GM23338 (cell line): ENCODE data around the gene ANO1. TPM values are rescaled to one million over a fixed set of nuclear protein-coding genes. Genes with fewer than 3 reads are reported as not detected.

Source experiments
- ATAC-seq: fragments of 200-7000 bp; cut with Tn5 transposase; 3 replicates; pipeline ENCODE4 v1.9.1; 2020
- DNase-seq: peaks from one replicate; pipeline ENCODE4 v3.0.0-alpha.2; 2015; ENCODE audit warnings: low spot score
- H2AFZ ChIP-seq: fragments of 200-600 bp; sonication (generic); 2 replicates; pipeline ENCODE4 v1.8.0; 2016; ENCODE audit warnings: antibody characterized with exemption, mild to moderate bottlenecking, moderate library complexity
- H3F3A ChIP-seq: fragments of 200-600 bp; sonication (generic); replicated peaks from 2 replicates; pipeline ENCODE4 v1.8.0; 2017; ENCODE audit warnings: antibody characterized with exemption, mixed run types, low read depth
- H3K27ac ChIP-seq: fragments of 200-600 bp; sonication (generic); 2 replicates; pipeline ENCODE4 v1.6.1; 2016; ENCODE audit warnings: low read depth
- H3K27me3 ChIP-seq: fragments of 200-600 bp; sonication (generic); 2 replicates; pipeline ENCODE4 v1.8.0; 2016; ENCODE audit warnings: mild to moderate bottlenecking, mixed run types, moderate library complexity; ENCODE audit not compliant: insufficient read depth
- H3K36me3 ChIP-seq: fragments of 200-600 bp; sonication (generic); 2 replicates; pipeline ENCODE4 v1.8.0; 2016; ENCODE audit warnings: mild to moderate bottlenecking; ENCODE audit not compliant: insufficient read depth
- H3K4me1 ChIP-seq: fragments of 200-600 bp; sonication (generic); 2 replicates; pipeline ENCODE4 v1.8.0; 2016; ENCODE audit warnings: mild to moderate bottlenecking, moderate library complexity; ENCODE audit not compliant: insufficient read depth
- H3K4me2 ChIP-seq: fragments of 200-600 bp; sonication (generic); 2 replicates; pipeline ENCODE4 v1.7.1; 2017; ENCODE audit warnings: mixed run types
- H3K4me3 ChIP-seq: fragments of 200-600 bp; sonication (generic); 2 replicates; pipeline ENCODE4 v1.6.1; 2016; ENCODE audit warnings: mixed run types
- H3K79me2 ChIP-seq: fragments of 200-600 bp; sonication (generic); replicated peaks from 2 replicates; pipeline ENCODE4 v1.8.0; 2017; ENCODE audit warnings: mild to moderate bottlenecking; ENCODE audit not compliant: insufficient read depth
- H3K9me2 ChIP-seq: fragments of 200-600 bp; sonication (generic); 2 replicates; pipeline ENCODE4 v1.8.0; 2017; ENCODE audit not compliant: insufficient read depth
- H4K20me1 ChIP-seq: fragments of 200-600 bp; sonication (generic); replicated peaks from 2 replicates; pipeline ENCODE4 v1.8.0; 2017; ENCODE audit warnings: mild to moderate bottlenecking; ENCODE audit not compliant: insufficient read depth
- H3K27ac Mint-ChIP-seq: 2 replicates; pipeline ENCODE4 v1.8.0; 2020; ENCODE audit warnings: inconsistent platforms, mild to moderate bottlenecking, moderate library complexity, mixed read lengths
- H3K27me3 Mint-ChIP-seq: 3 replicates; pipeline ENCODE4 v1.8.0; 2022; ENCODE audit warnings: low read depth, mild to moderate bottlenecking, moderate library complexity, mixed read lengths, inconsistent platforms; ENCODE audit not compliant: insufficient read depth, poor library complexity
- H3K36me3 Mint-ChIP-seq: 3 replicates; pipeline ENCODE4 v1.8.0; 2021; ENCODE audit warnings: low read depth, mild to moderate bottlenecking, inconsistent platforms, moderate library complexity, mixed read lengths
- H3K4me1 Mint-ChIP-seq: 3 replicates; pipeline ENCODE4 v1.8.0; 2020; ENCODE audit warnings: mild to moderate bottlenecking, inconsistent platforms, mixed read lengths
- H3K4me3 Mint-ChIP-seq: 3 replicates; pipeline ENCODE4 v1.8.0; 2021; ENCODE audit warnings: moderate library complexity, mild to moderate bottlenecking, inconsistent platforms, mixed read lengths
- H3K9me3 Mint-ChIP-seq: 3 replicates; pipeline ENCODE4 v1.8.0; 2020; ENCODE audit warnings: moderate library complexity, mild to moderate bottlenecking, inconsistent platforms, mixed read lengths
- CREB1 ChIP-seq: fragments of 250-450 bp; sonication (Bioruptor Pico); IDR thresholded peaks from 2 replicates; pipeline ENCODE4 v1.5.0; 2020; ENCODE audit warnings: low read depth, mild to moderate bottlenecking, moderate library complexity
- EZH2 ChIP-seq: fragments of 200-600 bp; sonication (generic); IDR thresholded peaks from one replicate; pipeline ENCODE4 v1.8.0; 2017; ENCODE audit warnings: antibody characterized with exemption, mild to moderate bottlenecking, low read depth; ENCODE audit not compliant: unreplicated experiment
- EZH2phosphoT487 ChIP-seq: fragments of 200-600 bp; sonication (generic); IDR thresholded peaks from one replicate; pipeline ENCODE4 v1.8.1; 2018; ENCODE audit warnings: antibody characterized with exemption; ENCODE audit not compliant: unreplicated experiment
- JUNB ChIP-seq: IDR thresholded peaks from one replicate; pipeline ENCODE4 v1.6.1; 2016; ENCODE audit warnings: antibody characterized with exemption; ENCODE audit not compliant: unreplicated experiment
- NANOG ChIP-seq: IDR thresholded peaks from 2 replicates; pipeline ENCODE4 v1.6.1; 2016; ENCODE audit warnings: antibody characterized with exemption, borderline replicate concordance
- POLR2AphosphoS5 ChIP-seq: IDR thresholded peaks from 2 replicates; pipeline ENCODE4 v1.6.1; 2016; ENCODE audit warnings: antibody characterized with exemption, low read depth
- STAT1 ChIP-seq: IDR thresholded peaks from one replicate; pipeline ENCODE4 v1.6.1; 2016; ENCODE audit warnings: antibody characterized with exemption; ENCODE audit not compliant: unreplicated experiment
- ZNF331 ChIP-seq: fragments of 250-450 bp; sonication (Bioruptor Pico); IDR thresholded peaks from 2 replicates; pipeline ENCODE4 v1.5.0; 2020; ENCODE audit warnings: low read depth, mild to moderate bottlenecking, moderate library complexity
- polyA plus RNA-seq: library from polyadenylated mRNA; unstranded; fragments of >200 nt; fragmentation: Nextera tagmentation; extraction: Ambion mirVana; gene quantifications from 2 replicates; pipeline ENCODE4 v1.2.1, GENCODE V29; 2016
- total RNA-seq: library from RNA; depleted of rRNA; stranded (reverse); fragments of >200 nt; shearing (Covaris generic); gene quantifications from 2 replicates; pipeline ENCODE4 v1.2.3, GENCODE V29; 2014
- TF ChIP-seq, protein P1 (sequence below), 2 experiments: fragments of 200-600 bp in 1 of 2; sonication (generic) in 1 of 2; conservative IDR thresholded peaks; 2 replicates each; pipeline versions ENCODE4 v1.5.1 to v1.6.1; 2016 to 2017; ENCODE audit warnings: antibody characterized with exemption in 2 of 2, low read depth in 2 of 2, mild to moderate bottlenecking in 2 of 2, moderate library complexity in 1 of 2
- TF ChIP-seq, protein P2 (sequence below): fragments of 250-450 bp; sonication (Bioruptor Pico); IDR thresholded peaks from 2 replicates; pipeline ENCODE4 v1.5.0; 2020; ENCODE audit warnings: mild to moderate bottlenecking, moderate library complexity
- TF ChIP-seq, protein P3 (sequence below): IDR thresholded peaks from one replicate; pipeline ENCODE4 v1.6.1; 2018; ENCODE audit warnings: antibody characterized with exemption; ENCODE audit not compliant: unreplicated experiment

The ANO1 gene
- total and polyA plus RNA-seq, 2 experiments from 2014 or later = 1.4 to 3.4 TPM

DNA sequence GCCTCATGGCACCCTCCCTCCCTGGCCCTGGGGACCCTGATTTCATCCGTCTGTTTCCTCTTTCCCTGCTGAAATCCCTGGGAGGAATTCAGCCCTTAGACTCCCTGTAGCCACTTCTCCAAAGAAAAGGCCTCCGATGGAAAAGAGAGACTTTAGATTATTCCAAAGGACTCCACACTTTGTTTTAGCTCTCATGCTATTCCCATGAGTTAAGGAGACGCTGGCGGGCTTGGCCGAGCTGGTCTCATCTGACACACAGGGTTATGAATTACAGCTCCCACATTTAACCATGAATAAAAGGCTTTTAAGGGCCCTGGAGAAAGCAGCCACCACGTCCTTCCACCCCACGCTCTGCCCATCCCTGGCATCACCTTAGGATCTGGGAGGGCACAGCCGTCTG is 57.0 kb downstream of the ANO1 start:
- Mint-ChIP-seq H3K9me3 (no peaks in the 10 kb centered on the region), H3K27me3 (peaks cover 6% of the 10 kb centered on the region), H3K4me1 (peaks cover 8% of the 10 kb centered on the region), H3K27ac (no peak overlapping the region), H3K36me3 (no peaks in the 10 kb centered on the region), H3K4me3 (no peak overlapping the region)
- ATAC-seq (no peak), DNase-seq (no peak)
- H3K79me2 ChIP-seq = no peaks in the 10 kb centered on the region
- no peak for TF ChIP-seq ZNF331
- H3K27ac ChIP-seq = no peak overlapping the region
- H2AFZ ChIP-seq = peak overlapping the region; percentile 38; the same call in 1 of the 2 replicates
- no peaks in the 10 kb centered on the region for H3K27me3 ChIP-seq
- H3F3A ChIP-seq = no peaks in the 10 kb centered on the region
- no peak overlapping the region for H3K4me3 ChIP-seq
- 0 out of 2 replicates have a peak, but pooled peaks cover 3% of the 10 kb centered on the region for H3K4me1 ChIP-seq
- no peak overlapping the region for H3K4me2 ChIP-seq
- H3K9me2 ChIP-seq = no peaks in the 10 kb centered on the region
- no peaks in the 10 kb centered on the region for H4K20me1 ChIP-seq
- H3K36me3 ChIP-seq = no peaks in the 10 kb centered on the region

DNA sequence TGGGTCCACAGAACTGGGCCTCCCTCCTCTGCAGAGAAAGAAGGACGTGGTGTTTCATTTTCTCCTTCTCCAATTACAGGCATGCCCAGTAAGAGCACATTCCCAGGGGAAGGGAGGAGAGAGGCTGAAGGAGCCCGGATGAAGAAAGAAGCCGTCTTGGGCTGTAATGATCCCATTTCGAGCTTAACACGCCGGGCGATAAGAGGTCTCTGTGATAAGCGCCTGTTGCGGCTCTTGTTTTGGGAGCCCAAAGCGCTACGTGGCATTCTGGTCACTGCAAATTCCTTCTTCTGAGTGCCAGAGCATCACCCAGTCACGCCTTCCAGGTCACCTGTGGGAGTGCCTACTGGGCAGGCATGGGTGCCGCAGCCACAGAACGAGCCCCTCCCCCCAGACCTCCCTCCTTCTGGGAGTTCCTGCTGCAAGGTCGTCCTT is 57.5 kb downstream of the ANO1 start:
- Histone ChIP-seq H3F3A (no peaks in the 10 kb centered on the region), H3K4me3 (no peak overlapping the region), H4K20me1 (no peaks in the 10 kb centered on the region), H2AFZ (peak overlapping the region; percentile 38; the same call in 1 of the 2 replicates), H3K4me1 (0 out of 2 replicates have a peak, but pooled peaks cover 3% of the 10 kb centered on the region), H3K36me3 (no peaks in the 10 kb centered on the region), H3K27ac (no peak overlapping the region), H3K79me2 (no peaks in the 10 kb centered on the region), H3K27me3 (no peaks in the 10 kb centered on the region), H3K9me2 (no peaks in the 10 kb centered on the region), H3K4me2 (no peak overlapping the region)
- Mint-ChIP-seq H3K27ac (no peak overlapping the region), H3K9me3 (no peaks in the 10 kb centered on the region), H3K36me3 (no peaks in the 10 kb centered on the region), H3K4me3 (no peak overlapping the region), H3K27me3 (peaks cover 8% of the 10 kb centered on the region), H3K4me1 (peaks cover 12% of the 10 kb centered on the region)
- peak; percentile 12; the same call in 1 of the 3 replicates for ATAC-seq
- no peak for DNase-seq
- no peak for TF ChIP-seq ZNF331
- TF ChIP-seq, protein P1, sequence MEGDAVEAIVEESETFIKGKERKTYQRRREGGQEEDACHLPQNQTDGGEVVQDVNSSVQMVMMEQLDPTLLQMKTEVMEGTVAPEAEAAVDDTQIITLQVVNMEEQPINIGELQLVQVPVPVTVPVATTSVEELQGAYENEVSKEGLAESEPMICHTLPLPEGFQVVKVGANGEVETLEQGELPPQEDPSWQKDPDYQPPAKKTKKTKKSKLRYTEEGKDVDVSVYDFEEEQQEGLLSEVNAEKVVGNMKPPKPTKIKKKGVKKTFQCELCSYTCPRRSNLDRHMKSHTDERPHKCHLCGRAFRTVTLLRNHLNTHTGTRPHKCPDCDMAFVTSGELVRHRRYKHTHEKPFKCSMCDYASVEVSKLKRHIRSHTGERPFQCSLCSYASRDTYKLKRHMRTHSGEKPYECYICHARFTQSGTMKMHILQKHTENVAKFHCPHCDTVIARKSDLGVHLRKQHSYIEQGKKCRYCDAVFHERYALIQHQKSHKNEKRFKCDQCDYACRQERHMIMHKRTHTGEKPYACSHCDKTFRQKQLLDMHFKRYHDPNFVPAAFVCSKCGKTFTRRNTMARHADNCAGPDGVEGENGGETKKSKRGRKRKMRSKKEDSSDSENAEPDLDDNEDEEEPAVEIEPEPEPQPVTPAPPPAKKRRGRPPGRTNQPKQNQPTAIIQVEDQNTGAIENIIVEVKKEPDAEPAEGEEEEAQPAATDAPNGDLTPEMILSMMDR (conservative IDR thresholded peaks at IDR 0.05; ENCODE audit: low read depth in 2 of 2) = no peak
- TF ChIP-seq NANOG = no peak
- TF ChIP-seq CREB1 (CRISPR knock-in tag) = no peak
- no peak for TF ChIP-seq EZH2phosphoT487
- TF ChIP-seq JUNB = no peak
- TF ChIP-seq, protein P2, sequence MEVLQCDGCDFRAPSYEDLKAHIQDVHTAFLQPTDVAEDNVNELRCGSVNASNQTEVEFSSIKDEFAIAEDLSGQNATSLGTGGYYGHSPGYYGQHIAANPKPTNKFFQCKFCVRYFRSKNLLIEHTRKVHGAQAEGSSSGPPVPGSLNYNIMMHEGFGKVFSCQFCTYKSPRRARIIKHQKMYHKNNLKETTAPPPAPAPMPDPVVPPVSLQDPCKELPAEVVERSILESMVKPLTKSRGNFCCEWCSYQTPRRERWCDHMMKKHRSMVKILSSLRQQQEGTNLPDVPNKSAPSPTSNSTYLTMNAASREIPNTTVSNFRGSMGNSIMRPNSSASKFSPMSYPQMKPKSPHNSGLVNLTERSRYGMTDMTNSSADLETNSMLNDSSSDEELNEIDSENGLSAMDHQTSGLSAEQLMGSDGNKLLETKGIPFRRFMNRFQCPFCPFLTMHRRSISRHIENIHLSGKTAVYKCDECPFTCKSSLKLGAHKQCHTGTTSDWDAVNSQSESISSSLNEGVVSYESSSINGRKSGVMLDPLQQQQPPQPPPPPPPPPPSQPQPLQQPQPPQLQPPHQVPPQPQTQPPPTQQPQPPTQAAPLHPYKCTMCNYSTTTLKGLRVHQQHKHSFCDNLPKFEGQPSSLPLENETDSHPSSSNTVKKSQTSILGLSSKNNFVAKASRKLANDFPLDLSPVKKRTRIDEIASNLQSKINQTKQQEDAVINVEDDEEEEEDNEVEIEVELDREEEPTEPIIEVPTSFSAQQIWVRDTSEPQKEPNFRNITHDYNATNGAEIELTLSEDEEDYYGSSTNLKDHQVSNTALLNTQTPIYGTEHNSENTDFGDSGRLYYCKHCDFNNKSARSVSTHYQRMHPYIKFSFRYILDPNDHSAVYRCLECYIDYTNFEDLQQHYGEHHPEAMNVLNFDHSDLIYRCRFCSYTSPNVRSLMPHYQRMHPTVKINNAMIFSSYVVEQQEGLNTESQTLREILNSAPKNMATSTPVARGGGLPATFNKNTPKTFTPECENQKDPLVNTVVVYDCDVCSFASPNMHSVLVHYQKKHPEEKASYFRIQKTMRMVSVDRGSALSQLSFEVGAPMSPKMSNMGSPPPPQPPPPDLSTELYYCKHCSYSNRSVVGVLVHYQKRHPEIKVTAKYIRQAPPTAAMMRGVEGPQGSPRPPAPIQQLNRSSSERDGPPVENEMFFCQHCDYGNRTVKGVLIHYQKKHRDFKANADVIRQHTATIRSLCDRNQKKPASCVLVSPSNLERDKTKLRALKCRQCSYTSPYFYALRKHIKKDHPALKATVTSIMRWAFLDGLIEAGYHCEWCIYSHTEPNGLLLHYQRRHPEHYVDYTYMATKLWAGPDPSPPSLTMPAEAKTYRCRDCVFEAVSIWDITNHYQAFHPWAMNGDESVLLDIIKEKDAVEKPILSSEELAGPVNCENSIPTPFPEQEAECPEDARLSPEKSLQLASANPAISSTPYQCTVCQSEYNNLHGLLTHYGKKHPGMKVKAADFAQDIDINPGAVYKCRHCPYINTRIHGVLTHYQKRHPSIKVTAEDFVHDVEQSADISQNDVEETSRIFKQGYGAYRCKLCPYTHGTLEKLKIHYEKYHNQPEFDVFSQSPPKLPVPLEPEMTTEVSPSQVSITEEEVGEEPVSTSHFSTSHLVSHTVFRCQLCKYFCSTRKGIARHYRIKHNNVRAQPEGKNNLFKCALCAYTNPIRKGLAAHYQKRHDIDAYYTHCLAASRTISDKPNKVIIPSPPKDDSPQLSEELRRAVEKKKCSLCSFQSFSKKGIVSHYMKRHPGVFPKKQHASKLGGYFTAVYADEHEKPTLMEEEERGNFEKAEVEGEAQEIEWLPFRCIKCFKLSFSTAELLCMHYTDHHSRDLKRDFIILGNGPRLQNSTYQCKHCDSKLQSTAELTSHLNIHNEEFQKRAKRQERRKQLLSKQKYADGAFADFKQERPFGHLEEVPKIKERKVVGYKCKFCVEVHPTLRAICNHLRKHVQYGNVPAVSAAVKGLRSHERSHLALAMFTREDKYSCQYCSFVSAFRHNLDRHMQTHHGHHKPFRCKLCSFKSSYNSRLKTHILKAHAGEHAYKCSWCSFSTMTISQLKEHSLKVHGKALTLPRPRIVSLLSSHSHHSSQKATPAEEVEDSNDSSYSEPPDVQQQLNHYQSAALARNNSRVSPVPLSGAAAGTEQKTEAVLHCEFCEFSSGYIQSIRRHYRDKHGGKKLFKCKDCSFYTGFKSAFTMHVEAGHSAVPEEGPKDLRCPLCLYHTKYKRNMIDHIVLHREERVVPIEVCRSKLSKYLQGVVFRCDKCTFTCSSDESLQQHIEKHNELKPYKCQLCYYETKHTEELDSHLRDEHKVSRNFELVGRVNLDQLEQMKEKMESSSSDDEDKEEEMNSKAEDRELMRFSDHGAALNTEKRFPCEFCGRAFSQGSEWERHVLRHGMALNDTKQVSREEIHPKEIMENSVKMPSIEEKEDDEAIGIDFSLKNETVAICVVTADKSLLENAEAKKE (CRISPR knock-in tag) = no peak
- no peak for TF ChIP-seq STAT1
- TF ChIP-seq, protein P3, sequence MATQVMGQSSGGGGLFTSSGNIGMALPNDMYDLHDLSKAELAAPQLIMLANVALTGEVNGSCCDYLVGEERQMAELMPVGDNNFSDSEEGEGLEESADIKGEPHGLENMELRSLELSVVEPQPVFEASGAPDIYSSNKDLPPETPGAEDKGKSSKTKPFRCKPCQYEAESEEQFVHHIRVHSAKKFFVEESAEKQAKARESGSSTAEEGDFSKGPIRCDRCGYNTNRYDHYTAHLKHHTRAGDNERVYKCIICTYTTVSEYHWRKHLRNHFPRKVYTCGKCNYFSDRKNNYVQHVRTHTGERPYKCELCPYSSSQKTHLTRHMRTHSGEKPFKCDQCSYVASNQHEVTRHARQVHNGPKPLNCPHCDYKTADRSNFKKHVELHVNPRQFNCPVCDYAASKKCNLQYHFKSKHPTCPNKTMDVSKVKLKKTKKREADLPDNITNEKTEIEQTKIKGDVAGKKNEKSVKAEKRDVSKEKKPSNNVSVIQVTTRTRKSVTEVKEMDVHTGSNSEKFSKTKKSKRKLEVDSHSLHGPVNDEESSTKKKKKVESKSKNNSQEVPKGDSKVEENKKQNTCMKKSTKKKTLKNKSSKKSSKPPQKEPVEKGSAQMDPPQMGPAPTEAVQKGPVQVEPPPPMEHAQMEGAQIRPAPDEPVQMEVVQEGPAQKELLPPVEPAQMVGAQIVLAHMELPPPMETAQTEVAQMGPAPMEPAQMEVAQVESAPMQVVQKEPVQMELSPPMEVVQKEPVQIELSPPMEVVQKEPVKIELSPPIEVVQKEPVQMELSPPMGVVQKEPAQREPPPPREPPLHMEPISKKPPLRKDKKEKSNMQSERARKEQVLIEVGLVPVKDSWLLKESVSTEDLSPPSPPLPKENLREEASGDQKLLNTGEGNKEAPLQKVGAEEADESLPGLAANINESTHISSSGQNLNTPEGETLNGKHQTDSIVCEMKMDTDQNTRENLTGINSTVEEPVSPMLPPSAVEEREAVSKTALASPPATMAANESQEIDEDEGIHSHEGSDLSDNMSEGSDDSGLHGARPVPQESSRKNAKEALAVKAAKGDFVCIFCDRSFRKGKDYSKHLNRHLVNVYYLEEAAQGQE = no peak
- TF ChIP-seq EZH2 = no peak
- no peak for TF ChIP-seq POLR2AphosphoS5
